ENCODE measurements around the gene CCDC93. TPM values are rescaled to one million over a fixed set of nuclear protein-coding genes. Genes with fewer than 3 reads are reported as not detected.

CCDC93 gene
- total RNA-seq, 1 donor from 2014 or later = 64.5 TPM

GRCh38 chr2:117942551-117942950 is 71.3 kb downstream of the CCDC93 start:
- Mint-ChIP-seq H3K36me3 (ENCODE audit: low read depth, unreplicated experiment) (peaks cover 75% of the 10 kb centered on the region), H3K9me3 (ENCODE audit: unreplicated experiment) (no peaks in the 10 kb centered on the region), H3K4me1 (ENCODE audit: unreplicated experiment) (peaks cover 54% of the 10 kb centered on the region), H3K27me3 (ENCODE audit: unreplicated experiment) (peaks cover 7% of the 10 kb centered on the region), H3K27ac (ENCODE audit: unreplicated experiment) (peak overlapping the region; percentile 6), H3K4me3 (ENCODE audit: unreplicated experiment) (peak overlapping the region; percentile 28)
- TF ChIP-seq, protein P1, sequence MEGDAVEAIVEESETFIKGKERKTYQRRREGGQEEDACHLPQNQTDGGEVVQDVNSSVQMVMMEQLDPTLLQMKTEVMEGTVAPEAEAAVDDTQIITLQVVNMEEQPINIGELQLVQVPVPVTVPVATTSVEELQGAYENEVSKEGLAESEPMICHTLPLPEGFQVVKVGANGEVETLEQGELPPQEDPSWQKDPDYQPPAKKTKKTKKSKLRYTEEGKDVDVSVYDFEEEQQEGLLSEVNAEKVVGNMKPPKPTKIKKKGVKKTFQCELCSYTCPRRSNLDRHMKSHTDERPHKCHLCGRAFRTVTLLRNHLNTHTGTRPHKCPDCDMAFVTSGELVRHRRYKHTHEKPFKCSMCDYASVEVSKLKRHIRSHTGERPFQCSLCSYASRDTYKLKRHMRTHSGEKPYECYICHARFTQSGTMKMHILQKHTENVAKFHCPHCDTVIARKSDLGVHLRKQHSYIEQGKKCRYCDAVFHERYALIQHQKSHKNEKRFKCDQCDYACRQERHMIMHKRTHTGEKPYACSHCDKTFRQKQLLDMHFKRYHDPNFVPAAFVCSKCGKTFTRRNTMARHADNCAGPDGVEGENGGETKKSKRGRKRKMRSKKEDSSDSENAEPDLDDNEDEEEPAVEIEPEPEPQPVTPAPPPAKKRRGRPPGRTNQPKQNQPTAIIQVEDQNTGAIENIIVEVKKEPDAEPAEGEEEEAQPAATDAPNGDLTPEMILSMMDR (IDR thresholded peaks at IDR 0.05; ENCODE audit: unreplicated experiment) = no peak
- no peak for DNase-seq (ENCODE audit: low spot score)

GRCh38 chr2:117941693-117942092 is 72.2 kb downstream of the CCDC93 start:
- H3K4me3 Mint-ChIP-seq (ENCODE audit: unreplicated experiment) = no peak overlapping the region
- H3K27ac Mint-ChIP-seq (ENCODE audit: unreplicated experiment) = no peak overlapping the region
- no peaks in the 10 kb centered on the region for H3K9me3 Mint-ChIP-seq (ENCODE audit: unreplicated experiment)
- H3K36me3 Mint-ChIP-seq (ENCODE audit: low read depth, unreplicated experiment) = peaks cover 72% of the 10 kb centered on the region
- H3K27me3 Mint-ChIP-seq (ENCODE audit: unreplicated experiment) = peaks cover 5% of the 10 kb centered on the region
- TF ChIP-seq, protein P1 (IDR thresholded peaks at IDR 0.05; ENCODE audit: unreplicated experiment) = no peak
- DNase-seq (ENCODE audit: low spot score) = no peak
- H3K4me1 Mint-ChIP-seq (ENCODE audit: unreplicated experiment) = peaks cover 58% of the 10 kb centered on the region

DNA sequence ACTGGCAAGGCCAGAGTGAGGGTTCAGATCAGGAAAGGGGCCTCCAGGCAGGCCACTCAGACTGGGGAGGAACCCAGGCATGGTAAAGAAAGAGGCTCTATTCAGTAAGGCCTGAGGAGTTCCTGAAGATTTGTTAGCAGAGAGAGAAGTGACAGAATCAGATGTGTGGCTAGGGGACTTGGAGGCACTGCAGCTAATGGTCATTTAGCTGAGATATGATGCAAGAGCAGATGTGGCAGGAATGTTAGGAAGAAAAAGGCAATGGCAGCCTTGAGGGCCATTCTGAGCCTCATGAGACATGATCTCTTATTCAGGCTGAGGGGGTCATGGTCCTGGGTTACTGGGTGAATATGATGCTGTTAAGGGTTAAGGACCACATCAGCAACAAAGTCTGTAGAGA is 73.4 kb downstream of the CCDC93 start:
- peaks cover 66% of the 10 kb centered on the region for H3K36me3 Mint-ChIP-seq (ENCODE audit: low read depth, unreplicated experiment)
- H3K4me3 Mint-ChIP-seq (ENCODE audit: unreplicated experiment) = peak overlapping the region; percentile 63
- H3K27me3 Mint-ChIP-seq (ENCODE audit: unreplicated experiment) = peaks cover 5% of the 10 kb centered on the region
- no peaks in the 10 kb centered on the region for H3K9me3 Mint-ChIP-seq (ENCODE audit: unreplicated experiment)
- DNase-seq (ENCODE audit: low spot score) = no peak
- peaks cover 56% of the 10 kb centered on the region for H3K4me1 Mint-ChIP-seq (ENCODE audit: unreplicated experiment)
- TF ChIP-seq, protein P1 (IDR thresholded peaks at IDR 0.05; ENCODE audit: unreplicated experiment) = no peak
- peak overlapping the region; percentile 34 for H3K27ac Mint-ChIP-seq (ENCODE audit: unreplicated experiment)

DNA sequence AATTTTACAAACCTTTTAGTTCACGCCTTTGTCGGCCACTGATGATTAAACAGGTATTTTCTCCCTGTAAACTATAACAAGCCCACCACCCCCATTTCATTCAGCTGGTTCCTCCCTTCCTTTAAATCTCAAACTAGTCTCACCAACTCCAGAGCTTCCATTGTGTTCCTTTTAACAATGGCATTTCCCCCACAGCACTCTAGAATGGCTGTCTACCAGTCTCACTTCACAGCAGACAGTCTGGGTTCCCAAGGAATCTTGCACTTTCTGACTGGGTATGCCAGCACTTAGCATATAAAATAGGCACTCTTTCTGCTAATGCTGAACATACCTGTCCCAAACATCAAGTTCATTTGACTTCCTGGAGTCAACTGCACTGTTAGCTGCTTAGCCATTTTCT is 75.3 kb downstream of the CCDC93 start:
- Mint-ChIP-seq H3K9me3 (ENCODE audit: unreplicated experiment) (no peaks in the 10 kb centered on the region), H3K4me3 (ENCODE audit: unreplicated experiment) (peak overlapping the region; percentile 56), H3K36me3 (ENCODE audit: low read depth, unreplicated experiment) (peaks cover 61% of the 10 kb centered on the region), H3K4me1 (ENCODE audit: unreplicated experiment) (peaks cover 57% of the 10 kb centered on the region), H3K27me3 (ENCODE audit: unreplicated experiment) (peaks cover 7% of the 10 kb centered on the region), H3K27ac (ENCODE audit: unreplicated experiment) (peak overlapping the region; percentile 90)
- TF ChIP-seq, protein P1 (IDR thresholded peaks at IDR 0.05; ENCODE audit: unreplicated experiment) = no peak
- no peak for DNase-seq (ENCODE audit: low spot score)

GRCh38 chr2:117936871-117937428 is 76.9 kb downstream of the CCDC93 start:
- H3K9me3 Mint-ChIP-seq (ENCODE audit: unreplicated experiment) = no peaks in the 10 kb centered on the region
- TF ChIP-seq, protein P1 (IDR thresholded peaks at IDR 0.05; ENCODE audit: unreplicated experiment) = no peak
- H3K36me3 Mint-ChIP-seq (ENCODE audit: low read depth, unreplicated experiment) = peaks cover 62% of the 10 kb centered on the region
- peak overlapping the region; percentile 64 for H3K27ac Mint-ChIP-seq (ENCODE audit: unreplicated experiment)
- DNase-seq (ENCODE audit: low spot score) = no peak
- H3K27me3 Mint-ChIP-seq (ENCODE audit: unreplicated experiment) = peaks cover 7% of the 10 kb centered on the region
- H3K4me3 Mint-ChIP-seq (ENCODE audit: unreplicated experiment) = no peak overlapping the region
- H3K4me1 Mint-ChIP-seq (ENCODE audit: unreplicated experiment) = peaks cover 66% of the 10 kb centered on the region
